ENCODE measurements around the gene TTPAL. TPM values are rescaled to one million over a fixed set of nuclear protein-coding genes. Genes with fewer than 3 reads are reported as not detected.

TTPAL gene
- total and polyA plus RNA-seq, 9 of the 15 experiments (the other 6 are each of a cell fraction or from before 2014, with no cell fraction given) = 1.1 to 7.0 (median 2.6) TPM

DNA sequence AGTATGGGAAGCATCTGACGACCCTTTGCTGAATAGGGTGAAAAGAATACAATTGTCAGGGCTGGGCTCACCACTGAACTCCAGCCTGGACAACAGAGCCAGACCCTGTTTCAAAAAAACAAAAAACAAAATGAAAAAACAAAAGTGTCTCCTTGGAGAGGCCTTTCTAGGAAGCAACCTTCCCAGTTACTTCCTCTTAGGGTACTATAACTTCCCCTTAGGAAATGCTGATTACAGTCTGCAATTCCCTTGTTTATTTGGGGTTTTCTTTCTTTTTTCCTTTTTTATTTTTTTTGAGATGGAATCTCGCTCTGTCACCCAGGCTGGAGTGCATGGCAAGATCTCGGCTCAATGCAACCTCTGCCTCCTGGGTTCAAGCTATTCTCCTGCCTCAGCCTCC is 20.5 kb upstream of the TTPAL start:
- 14% methylated on average over 3 of the region's 3 CpGs for WGBS (ENCODE audit: insufficient coverage, low coverage, missing lambda C conversion rate)
- FAIRE-seq = no peak
- intact Hi-C loops (cut with micrococcal nuclease) = no loop called here

More for the DNA sequence above, 20.5 kb upstream of the TTPAL start:
- DNase-seq (ENCODE audit: extremely low read depth in 1 of 4, low spot score in 3 of 4) = no peak
- POLR2A ChIA-PET = interaction anchor here (1.6 kb wide), 1 partner anchor 60 kb away, joined by 6 read pairs; no protein-coding TSS in a partner anchor
- no peak overlapping the region for H3K4me2 ChIP-seq (ENCODE audit: insufficient read depth, low read length)
- H3K9ac ChIP-seq (ENCODE audit: insufficient read depth in 1 of 2, low read depth in 2 of 2, low read length in 2 of 2) = no peak overlapping the region
- in situ Hi-C loops (cut with MboI) = no loop called here
- BruUV-seq (replicated peaks) = no TSS peak
- TF ChIP-seq MTA1 (IDR thresholded peaks at IDR 0.05; ENCODE audit: borderline replicate concordance) (no peak), E2F3 (CRISPR knock-in tag; IDR thresholded peaks at IDR 0.05) (no peak), CHD4 (IDR thresholded peaks at IDR 0.05; ENCODE audit: insufficient read depth, insufficient replicate concordance, low read depth, low read length, poor library complexity, severe bottlenecking) (no peak), HEY1 (CRISPR knock-in tag; IDR thresholded peaks at IDR 0.05; ENCODE audit: borderline replicate concordance) (no peak), MIER1 (IDR thresholded peaks at IDR 0.05; ENCODE audit: low read depth) (no peak), RFX5 (IDR thresholded peaks at IDR 0.05; ENCODE audit: low read depth, low read length) (no peak), POLR2B (IDR thresholded peaks at IDR 0.05; ENCODE audit: low read depth, partially characterized antibody) (no peak), CTBP1 (IDR thresholded peaks at IDR 0.05; ENCODE audit: borderline replicate concordance) (no peak), HDAC6 (IDR thresholded peaks at IDR 0.05; ENCODE audit: low read depth, low read length) (no peak), IRF2 (CRISPR knock-in tag; IDR thresholded peaks at IDR 0.05) (no peak), CBX5 (IDR thresholded peaks at IDR 0.05; ENCODE audit: borderline replicate concordance, low read depth) (no peak)
- TF ChIP-seq, protein P1, sequence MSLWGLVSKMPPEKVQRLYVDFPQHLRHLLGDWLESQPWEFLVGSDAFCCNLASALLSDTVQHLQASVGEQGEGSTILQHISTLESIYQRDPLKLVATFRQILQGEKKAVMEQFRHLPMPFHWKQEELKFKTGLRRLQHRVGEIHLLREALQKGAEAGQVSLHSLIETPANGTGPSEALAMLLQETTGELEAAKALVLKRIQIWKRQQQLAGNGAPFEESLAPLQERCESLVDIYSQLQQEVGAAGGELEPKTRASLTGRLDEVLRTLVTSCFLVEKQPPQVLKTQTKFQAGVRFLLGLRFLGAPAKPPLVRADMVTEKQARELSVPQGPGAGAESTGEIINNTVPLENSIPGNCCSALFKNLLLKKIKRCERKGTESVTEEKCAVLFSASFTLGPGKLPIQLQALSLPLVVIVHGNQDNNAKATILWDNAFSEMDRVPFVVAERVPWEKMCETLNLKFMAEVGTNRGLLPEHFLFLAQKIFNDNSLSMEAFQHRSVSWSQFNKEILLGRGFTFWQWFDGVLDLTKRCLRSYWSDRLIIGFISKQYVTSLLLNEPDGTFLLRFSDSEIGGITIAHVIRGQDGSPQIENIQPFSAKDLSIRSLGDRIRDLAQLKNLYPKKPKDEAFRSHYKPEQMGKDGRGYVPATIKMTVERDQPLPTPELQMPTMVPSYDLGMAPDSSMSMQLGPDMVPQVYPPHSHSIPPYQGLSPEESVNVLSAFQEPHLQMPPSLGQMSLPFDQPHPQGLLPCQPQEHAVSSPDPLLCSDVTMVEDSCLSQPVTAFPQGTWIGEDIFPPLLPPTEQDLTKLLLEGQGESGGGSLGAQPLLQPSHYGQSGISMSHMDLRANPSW (CRISPR knock-in tag; IDR thresholded peaks at IDR 0.05) = no peak
- TF ChIP-seq, protein P2, sequence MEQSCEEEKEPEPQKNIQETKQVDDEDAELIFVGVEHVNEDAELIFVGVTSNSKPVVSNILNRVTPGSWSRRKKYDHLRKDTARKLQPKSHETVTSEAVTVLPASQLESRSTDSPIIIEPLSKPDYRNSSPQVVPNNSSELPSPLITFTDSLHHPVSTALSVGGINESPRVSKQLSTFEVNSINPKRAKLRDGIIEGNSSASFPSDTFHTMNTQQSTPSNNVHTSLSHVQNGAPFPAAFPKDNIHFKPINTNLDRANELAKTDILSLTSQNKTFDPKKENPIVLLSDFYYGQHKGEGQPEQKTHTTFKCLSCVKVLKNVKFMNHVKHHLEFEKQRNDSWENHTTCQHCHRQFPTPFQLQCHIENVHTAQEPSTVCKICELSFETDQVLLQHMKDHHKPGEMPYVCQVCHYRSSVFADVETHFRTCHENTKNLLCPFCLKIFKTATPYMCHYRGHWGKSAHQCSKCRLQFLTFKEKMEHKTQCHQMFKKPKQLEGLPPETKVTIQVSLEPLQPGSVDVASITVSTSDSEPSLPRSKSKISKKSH (CRISPR knock-in tag; IDR thresholded peaks at IDR 0.05) = no peak
- TF ChIP-seq, protein P3, sequence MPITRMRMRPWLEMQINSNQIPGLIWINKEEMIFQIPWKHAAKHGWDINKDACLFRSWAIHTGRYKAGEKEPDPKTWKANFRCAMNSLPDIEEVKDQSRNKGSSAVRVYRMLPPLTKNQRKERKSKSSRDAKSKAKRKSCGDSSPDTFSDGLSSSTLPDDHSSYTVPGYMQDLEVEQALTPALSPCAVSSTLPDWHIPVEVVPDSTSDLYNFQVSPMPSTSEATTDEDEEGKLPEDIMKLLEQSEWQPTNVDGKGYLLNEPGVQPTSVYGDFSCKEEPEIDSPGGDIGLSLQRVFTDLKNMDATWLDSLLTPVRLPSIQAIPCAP (CRISPR knock-in tag; IDR thresholded peaks at IDR 0.05; ENCODE audit: borderline replicate concordance) = no peak
- ATAC-seq = no peak
- H3K27ac ChIP-seq (ENCODE audit: extremely low read depth, low read depth, low read length) = no peak overlapping the region
- no peaks in the 10 kb centered on the region for H3K9me1 ChIP-seq (ENCODE audit: control insufficient read depth, insufficient read depth, low read length)
- no peaks in the 10 kb centered on the region for H3K9me3 ChIP-seq (replicated peaks; ENCODE audit: control insufficient read depth, insufficient read depth, low read depth, low read length)
- H3K4me3 ChIP-seq = no peak overlapping the region
- CTCF ChIA-PET (ENCODE audit: low intra/inter-chr PET ratio) = interaction anchor here (0.6 kb wide), 1 partner anchor 1541 kb away, joined by 3 read pairs; no protein-coding TSS in a partner anchor
- H3K36me3 ChIP-seq (ENCODE audit: control insufficient read depth, insufficient read depth, low read length) = no peaks in the 10 kb centered on the region
- peaks cover 7 to 23% of the 10 kb centered on the region in 2 experiments; a peak in 4 of 5 replicates for H3K27me3 ChIP-seq (ENCODE audit: control insufficient read depth in 2 of 2, insufficient read depth in 2 of 2, low read length in 2 of 2)
- no peak overlapping the region for H2AFZ ChIP-seq (ENCODE audit: low read depth, low read length)
- H3K4me1 ChIP-seq (replicated peaks in 1 of 2; ENCODE audit: control insufficient read depth in 2 of 2, insufficient read depth in 2 of 2, low read length in 2 of 2) = peaks cover 0 to 8% of the 10 kb centered on the region in 2 experiments; a peak in 2 of 5 replicates
- H4K20me1 ChIP-seq (replicated peaks; ENCODE audit: control insufficient read depth, insufficient read depth, low read length) = no peaks in the 10 kb centered on the region; the same call in 1 of the 2 replicates
- no peaks in the 10 kb centered on the region for H3K79me2 ChIP-seq (ENCODE audit: control insufficient read depth, insufficient read depth, low read length)

All from K562 (cell line).